Caco-2 (cell line): Measurements from ENCODE around the gene SRA1. TPM values are rescaled to one million over a fixed set of nuclear protein-coding genes. Genes with fewer than 3 reads are reported as not detected.

ENCODE experiments used
- BruUV-seq: library from RNA; stranded (reverse); fragments of 400-500 nt; replicated peaks from 2 replicates; lab custom pipeline; 2021; lab: Mats Ljungman, UMichigan
- CTCF ChIA-PET: fragments of 300-600 bp; sonication (Branson Sonifier 250); formaldehyde crosslinking; loops from one replicate; lab custom pipeline; 2022; ENCODE audit warnings: antibody characterized with exemption; lab: Charles Lee
- POLR2A ChIA-PET: fragments of 300-600 bp; sonication (Branson Sonifier 250); formaldehyde crosslinking; loops from one replicate; lab custom pipeline; 2022; ENCODE audit warnings: antibody characterized with exemption; lab: Charles Lee
- DNase-seq, 2 experiments: peaks; one replicate each; pipeline versions ENCODE4 v3.0.0 to v3.0.0-alpha.2; 2020 to 2022
- H3K27me3 ChIP-seq: replicated peaks from 2 replicates; pipeline ENCODE4 v1.6.0; 2011; ENCODE audit warnings: low read length; ENCODE audit not compliant: control insufficient read depth, insufficient read depth
- H3K36me3 ChIP-seq: 2 replicates; pipeline ENCODE4 v1.5.1; 2011; ENCODE audit warnings: low read length; ENCODE audit not compliant: control insufficient read depth, insufficient read depth
- H3K4me1 ChIP-seq: fragments of 250-450 bp; sonication (Bioruptor Pico); 2 replicates; pipeline ENCODE4 v1.5.1; 2020; ENCODE audit warnings: mild to moderate bottlenecking
- H3K4me3 ChIP-seq: 2 replicates; pipeline ENCODE4 v1.5.1; 2011; ENCODE audit warnings: low read depth, mild to moderate bottlenecking, control low read depth, low read length
- H3K9me3 ChIP-seq: fragments of 250-450 bp; sonication (Bioruptor Pico); 2 replicates; pipeline ENCODE4 v1.5.1; 2020; ENCODE audit warnings: mild to moderate bottlenecking, moderate library complexity
- H3K27ac Mint-ChIP-seq: one replicate; pipeline ENCODE4 v1.8.0; 2022; ENCODE audit warnings: mixed read lengths; ENCODE audit not compliant: unreplicated experiment
- H3K27me3 Mint-ChIP-seq: one replicate; pipeline ENCODE4 v1.8.0; 2022; ENCODE audit warnings: mixed read lengths; ENCODE audit not compliant: insufficient read depth, unreplicated experiment
- H3K36me3 Mint-ChIP-seq: one replicate; pipeline ENCODE4 v1.8.0; 2022; ENCODE audit warnings: mild to moderate bottlenecking, mixed read lengths; ENCODE audit not compliant: insufficient read depth, unreplicated experiment
- H3K4me1 Mint-ChIP-seq: one replicate; pipeline ENCODE4 v1.8.0; 2022; ENCODE audit warnings: low read depth, mixed read lengths; ENCODE audit not compliant: unreplicated experiment
- H3K4me3 Mint-ChIP-seq: one replicate; pipeline ENCODE4 v1.8.0; 2022; ENCODE audit warnings: mild to moderate bottlenecking, moderate library complexity, mixed read lengths; ENCODE audit not compliant: unreplicated experiment
- H3K9me3 Mint-ChIP-seq: one replicate; pipeline ENCODE4 v1.8.0; 2022; ENCODE audit warnings: mixed read lengths; ENCODE audit not compliant: unreplicated experiment
- CTCF ChIP-seq, 2 experiments: fragments of 200-600 bp in 1 of 2; IDR thresholded peaks; 1 replicate in 1 of 2; 2 replicates in 1 of 2; pipeline versions ENCODE4 v1.5.1 to v1.8.0; 2011 to 2022; ENCODE audit warnings: antibody characterized with exemption in 1 of 2, control low read depth in 1 of 2, inconsistent platforms in 1 of 2, low read depth in 1 of 2, low read length in 1 of 2, mild to moderate bottlenecking in 1 of 2, moderate library complexity in 1 of 2; ENCODE audit not compliant: insufficient read depth in 1 of 2, severe bottlenecking in 1 of 2, unreplicated experiment in 1 of 2
- intact Hi-C: fragments of 100-400 bp; cut with micrococcal nuclease; formaldehyde crosslinking; loops from one replicate; pipeline ENCODE4 v1.10.0; 2022; ENCODE audit not compliant: unreplicated experiment
- total RNA-seq: library from RNA; stranded (reverse); gene quantifications from 2 replicates; pipeline ENCODE4 v1.2.3, GENCODE V29; 2022

SRA1 gene
- total RNA-seq, 1 experiment from 2014 or later: 50.3 TPM

- no peak for DNase-seq
- intact Hi-C loops: no loop called here
- Mint-ChIP-seq H3K4me1 (no peaks in the 10 kb centered on the region), H3K9me3 (no peaks in the 10 kb centered on the region), H3K27me3 (no peaks in the 10 kb centered on the region), H3K36me3 (peaks cover 43% of the 10 kb centered on the region), H3K27ac (no peak overlapping the region), H3K4me3 (no peak overlapping the region)
- TF ChIP-seq CTCF (IDR thresholded peaks at IDR 0.05; ENCODE audit: insufficient read depth in 1 of 2, low read depth in 1 of 2, low read length in 1 of 2, severe bottlenecking in 1 of 2, unreplicated experiment in 1 of 2): no peak
- POLR2A ChIA-PET: no interaction called here
- CTCF ChIA-PET: no interaction called here
- Histone ChIP-seq H3K36me3 (peaks cover 4% of the 10 kb centered on the region; the same call in 1 of the 2 replicates), H3K9me3 (no peaks in the 10 kb centered on the region), H3K4me1 (no peaks in the 10 kb centered on the region), H3K27me3 (no peaks in the 10 kb centered on the region), H3K4me3 (no peak overlapping the region)
- BruUV-seq: no TSS peak
Observed at GRCh38 chr5:140524003-140524402, 33.3 kb downstream of the SRA1 start.

- Histone ChIP-seq H3K4me1 (no peaks in the 10 kb centered on the region), H3K9me3 (no peaks in the 10 kb centered on the region), H3K4me3 (no peak overlapping the region), H3K36me3 (peaks cover 1% of the 10 kb centered on the region; the same call in 1 of the 2 replicates), H3K27me3 (no peaks in the 10 kb centered on the region)
- no peak for DNase-seq
- Mint-ChIP-seq H3K4me3 (no peak overlapping the region), H3K27ac (no peak overlapping the region), H3K9me3 (no peaks in the 10 kb centered on the region), H3K27me3 (no peaks in the 10 kb centered on the region), H3K4me1 (no peaks in the 10 kb centered on the region), H3K36me3 (peaks cover 74% of the 10 kb centered on the region)
- no TSS peak for BruUV-seq
- TF ChIP-seq CTCF (IDR thresholded peaks at IDR 0.05; ENCODE audit: insufficient read depth in 1 of 2, low read depth in 1 of 2, low read length in 1 of 2, severe bottlenecking in 1 of 2, unreplicated experiment in 1 of 2): no peak
- POLR2A ChIA-PET: no interaction called here
- intact Hi-C loops: no loop called here
- CTCF ChIA-PET: interaction anchor here (0.6 kb wide), 1 partner anchor 44 kb away, joined by 6 read pairs; no protein-coding TSS in a partner anchor
Observed at GRCh38 chr5:140513124-140513523, 44.1 kb downstream of the SRA1 start.

GRCh38 chr5:140509898-140510297 is 47.4 kb downstream of the SRA1 start:
- POLR2A ChIA-PET: no interaction called here
- H3K9me3 ChIP-seq: no peaks in the 10 kb centered on the region
- BruUV-seq: no TSS peak
- H3K4me1 Mint-ChIP-seq: no peaks in the 10 kb centered on the region
- no peaks in the 10 kb centered on the region for H3K27me3 Mint-ChIP-seq
- intact Hi-C loops: no loop called here
- CTCF ChIA-PET: no interaction called here
- peaks cover 1% of the 10 kb centered on the region; the same call in 1 of the 2 replicates for H3K36me3 ChIP-seq
- no peak overlapping the region for H3K4me3 Mint-ChIP-seq
- no peak for TF ChIP-seq CTCF (IDR thresholded peaks at IDR 0.05; ENCODE audit: insufficient read depth in 1 of 2, low read depth in 1 of 2, low read length in 1 of 2, severe bottlenecking in 1 of 2, unreplicated experiment in 1 of 2)
- H3K9me3 Mint-ChIP-seq: no peaks in the 10 kb centered on the region
- H3K4me3 ChIP-seq: no peak overlapping the region
- H3K27ac Mint-ChIP-seq: no peak overlapping the region
- H3K36me3 Mint-ChIP-seq: peaks cover 88% of the 10 kb centered on the region
- H3K4me1 ChIP-seq: no peaks in the 10 kb centered on the region
- no peaks in the 10 kb centered on the region for H3K27me3 ChIP-seq
- no peak for DNase-seq
